Measurements from ENCODE around the gene CST4.

The CST4 gene

GRCh38 chr20:23638309-23638708, 50.5 kb downstream of the CST4 start:
- Histone ChIP-seq H3K9me3 (ENCODE audit: control insufficient read depth, insufficient read depth, low read length) (no peaks in the 10 kb centered on the region), H3F3A (ENCODE audit: control insufficient read depth, insufficient read depth) (no peaks in the 10 kb centered on the region), H3K27ac (ENCODE audit: low read depth, low read length) (no peak overlapping the region), H3K4me3 (ENCODE audit: low read length) (no peak overlapping the region), H3K9me2 (replicated peaks; ENCODE audit: control insufficient read depth, low read length) (no peaks in the 10 kb centered on the region), H3K4me2 (ENCODE audit: low read length) (no peak overlapping the region), H3K79me2 (ENCODE audit: control insufficient read depth, low read length) (no peaks in the 10 kb centered on the region), H4K20me1 (ENCODE audit: control insufficient read depth, insufficient read depth, low read depth, low read length) (no peaks in the 10 kb centered on the region), H3K36me3 (ENCODE audit: control insufficient read depth, low read length) (no peaks in the 10 kb centered on the region), H3K27me3 (ENCODE audit: control insufficient read depth, low read length) (no peaks in the 10 kb centered on the region), H3K4me1 (ENCODE audit: control insufficient read depth, low read length) (no peaks in the 10 kb centered on the region)
- TF ChIP-seq EZH2phosphoT487 (IDR thresholded peaks at IDR 0.05; ENCODE audit: borderline replicate concordance, low read length) (no peak), CTCF (IDR thresholded peaks at IDR 0.05; ENCODE audit: low read depth, low read length, poor library complexity, severe bottlenecking) (no peak)

DNA sequence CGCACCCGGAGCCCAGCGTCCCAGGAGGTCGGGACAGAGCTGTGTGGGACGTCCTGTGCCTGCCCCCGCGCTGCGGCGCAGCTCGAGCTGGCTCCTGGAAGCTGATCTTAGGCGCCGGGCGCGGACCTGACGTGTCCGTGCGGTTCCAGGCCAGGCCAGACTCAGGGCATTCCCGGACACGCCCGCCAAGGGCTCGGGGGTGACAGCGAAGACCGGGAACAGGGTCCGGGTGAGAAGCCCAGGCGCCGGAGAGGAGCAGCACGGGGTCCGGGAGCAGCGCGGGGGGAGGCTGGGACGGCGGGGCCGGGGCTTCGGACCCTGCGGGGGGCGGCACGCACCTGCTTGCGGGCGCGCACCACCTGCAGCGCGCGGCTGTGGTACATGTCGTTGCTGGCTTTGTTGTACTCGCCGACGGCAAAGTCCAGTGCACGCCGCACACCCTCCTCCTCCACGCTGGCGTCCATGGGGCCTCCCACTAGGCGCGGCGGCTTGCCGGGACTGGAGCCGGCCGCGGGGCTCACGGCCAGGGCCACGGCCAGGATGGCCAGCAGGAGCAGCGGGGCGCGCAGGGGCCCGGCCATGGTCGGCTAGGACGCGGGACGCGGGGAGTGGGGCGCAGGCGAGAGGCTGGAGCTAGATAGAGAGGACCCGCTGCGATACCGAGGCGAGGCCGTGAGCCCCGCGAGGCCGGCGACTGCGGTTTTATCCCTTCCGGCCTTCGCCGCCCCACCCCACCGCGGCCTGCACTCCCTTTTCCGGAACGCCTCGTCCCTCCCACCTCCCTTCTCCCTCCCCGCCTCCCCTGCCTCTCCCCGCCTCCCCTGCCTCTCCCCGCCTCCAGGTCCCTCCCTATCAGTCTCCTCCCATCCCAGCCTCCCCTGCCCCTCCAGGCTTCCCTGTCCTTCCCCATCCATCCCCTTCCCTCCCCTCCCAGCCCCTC, 51.3 kb downstream of the CST4 start, which contains the start of gene CST3:
Gene CST3, minus strand, starts transcription at position 674 of the 940 bp plus-strand sequence. Its CDS starts 93 bp downstream, at position 581.
- Histone ChIP-seq H3F3A (ENCODE audit: control insufficient read depth, insufficient read depth) (no peaks in the 10 kb centered on the region), H3K79me2 (ENCODE audit: control insufficient read depth, low read length) (no peaks in the 10 kb centered on the region), H3K9me2 (replicated peaks; ENCODE audit: control insufficient read depth, low read length) (no peaks in the 10 kb centered on the region), H3K27ac (ENCODE audit: low read depth, low read length) (no peak within 1 kb of the TSS), H3K27me3 (ENCODE audit: control insufficient read depth, low read length) (no peaks in the 10 kb centered on the region), H3K9me3 (ENCODE audit: control insufficient read depth, insufficient read depth, low read length) (no peaks in the 10 kb centered on the region), H3K4me1 (ENCODE audit: control insufficient read depth, low read length) (no peaks in the 10 kb centered on the region), H3K4me3 (ENCODE audit: low read length) (no peak within 1 kb of the TSS), H4K20me1 (ENCODE audit: control insufficient read depth, insufficient read depth, low read depth, low read length) (no peaks in the 10 kb centered on the region), H3K36me3 (ENCODE audit: control insufficient read depth, low read length) (no peaks in the 10 kb centered on the region), H3K4me2 (ENCODE audit: low read length) (no peak within 1 kb of the TSS)
- TF ChIP-seq EZH2phosphoT487 (IDR thresholded peaks at IDR 0.05; ENCODE audit: borderline replicate concordance, low read length) (no peak), CTCF (IDR thresholded peaks at IDR 0.05; ENCODE audit: low read depth, low read length, poor library complexity, severe bottlenecking) (no peak)

DNA sequence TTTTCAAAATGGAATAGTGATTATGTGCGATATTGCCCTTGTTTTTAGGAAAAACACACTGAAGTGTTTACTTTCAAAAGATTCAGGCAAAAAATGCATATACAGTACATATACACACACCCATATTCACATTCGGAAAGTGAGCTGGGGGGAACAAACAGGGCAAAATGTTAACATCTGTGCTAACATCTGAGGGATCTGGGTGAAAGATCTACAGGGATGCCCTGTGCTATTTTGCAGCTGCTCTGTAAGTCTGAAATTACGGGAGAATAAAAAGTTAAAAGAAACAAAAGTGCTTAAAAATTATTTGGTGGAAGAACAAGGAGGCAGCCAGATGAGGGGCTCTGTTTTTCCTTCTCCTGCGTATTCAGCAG, 51.9 kb downstream of the CST4 start:
- no peaks in the 10 kb centered on the region for H3F3A ChIP-seq (ENCODE audit: control insufficient read depth, insufficient read depth)
- no peaks in the 10 kb centered on the region for H3K27me3 ChIP-seq (ENCODE audit: control insufficient read depth, low read length)
- H3K4me3 ChIP-seq (ENCODE audit: low read length), result no peak overlapping the region
- TF ChIP-seq CTCF (IDR thresholded peaks at IDR 0.05; ENCODE audit: low read depth, low read length, poor library complexity, severe bottlenecking) (no peak), EZH2phosphoT487 (IDR thresholded peaks at IDR 0.05; ENCODE audit: borderline replicate concordance, low read length) (no peak)
- H3K27ac ChIP-seq (ENCODE audit: low read depth, low read length), result no peak overlapping the region
- H3K4me2 ChIP-seq (ENCODE audit: low read length), result no peak overlapping the region
- H3K4me1 ChIP-seq (ENCODE audit: control insufficient read depth, low read length), result no peaks in the 10 kb centered on the region
- H4K20me1 ChIP-seq (ENCODE audit: control insufficient read depth, insufficient read depth, low read depth, low read length), result no peaks in the 10 kb centered on the region
- no peaks in the 10 kb centered on the region for H3K9me3 ChIP-seq (ENCODE audit: control insufficient read depth, insufficient read depth, low read length)
- no peaks in the 10 kb centered on the region for H3K36me3 ChIP-seq (ENCODE audit: control insufficient read depth, low read length)
- H3K9me2 ChIP-seq (replicated peaks; ENCODE audit: control insufficient read depth, low read length), result no peaks in the 10 kb centered on the region
- H3K79me2 ChIP-seq (ENCODE audit: control insufficient read depth, low read length), result no peaks in the 10 kb centered on the region
